GM19452 (cell line): ENCODE measurements around the gene CHSY3.

Source experiments
- ATAC-seq: cut with Tn5 transposase; IDR thresholded peaks from one replicate; pipeline ENCODE4 v1.9.1; 2021; ENCODE audit not compliant: unreplicated experiment

The CHSY3 gene

GRCh38 chr5:130021000-130021399 is 116.7 kb downstream of the CHSY3 start:
- ATAC-seq = no peak

GRCh38 chr5:130021876-130022275 is 117.6 kb downstream of the CHSY3 start:
- ATAC-seq = no peak

- ATAC-seq = no peak
Observed at GRCh38 chr5:130023604-130024003, 119.3 kb downstream of the CHSY3 start.

GRCh38 chr5:130024006-130024405 is 119.7 kb downstream of the CHSY3 start:
- no peak for ATAC-seq

- ATAC-seq = no peak
Observed at GRCh38 chr5:130025511-130025910, 121.2 kb downstream of the CHSY3 start.

- no peak for ATAC-seq
Observed at GRCh38 chr5:130032807-130033206, 128.5 kb downstream of the CHSY3 start.

GRCh38 chr5:130034566-130035210 is 130.4 kb downstream of the CHSY3 start:
- ATAC-seq = no peak

GRCh38 chr5:130035388-130035787 is 131.1 kb downstream of the CHSY3 start:
- no peak for ATAC-seq

- ATAC-seq = no peak
Observed at GRCh38 chr5:130037905-130038304, 133.6 kb downstream of the CHSY3 start.

GRCh38 chr5:130043834-130044233 is 139.6 kb downstream of the CHSY3 start:
- no peak for ATAC-seq

- no peak for ATAC-seq
Observed at GRCh38 chr5:130045334-130045733, 141.1 kb downstream of the CHSY3 start.

- no peak for ATAC-seq
Observed at GRCh38 chr5:130050585-130050984, 146.3 kb downstream of the CHSY3 start.

- ATAC-seq = no peak
Observed at GRCh38 chr5:130052752-130053151, 148.5 kb downstream of the CHSY3 start.

- ATAC-seq = no peak
Observed at GRCh38 chr5:130055572-130055971, 151.3 kb downstream of the CHSY3 start.

- no peak for ATAC-seq
Observed at GRCh38 chr5:130061746-130062145, 157.5 kb downstream of the CHSY3 start.

- ATAC-seq = no peak
Observed at GRCh38 chr5:130063603-130064002, 159.3 kb downstream of the CHSY3 start.

GRCh38 chr5:130064484-130064883 is 160.2 kb downstream of the CHSY3 start:
- no peak for ATAC-seq

GRCh38 chr5:130065617-130066016 is 161.4 kb downstream of the CHSY3 start:
- no peak for ATAC-seq

GRCh38 chr5:130066644-130067043 is 162.4 kb downstream of the CHSY3 start:
- ATAC-seq = no peak

- no peak for ATAC-seq
Observed at GRCh38 chr5:130067364-130067763, 163.1 kb downstream of the CHSY3 start.

- ATAC-seq = no peak
Observed at GRCh38 chr5:130068101-130068500, 163.8 kb downstream of the CHSY3 start.

- no peak for ATAC-seq
Observed at GRCh38 chr5:130068988-130069387, 164.7 kb downstream of the CHSY3 start.

- no peak for ATAC-seq
Observed at GRCh38 chr5:130074820-130075219, 170.6 kb downstream of the CHSY3 start.
